Left lobe of liver (tissue), 2 donors: Measurements from ENCODE around the gene HIKESHI. TPM values are rescaled to one million over a fixed set of nuclear protein-coding genes. Genes with fewer than 3 reads are reported as not detected.
"Not testable (repeated sequence)": the region's sequence is repeated elsewhere in the genome, so short reads cannot be mapped to it uniquely, and the experiment has no call there.

Source experiments
- ATAC-seq: fragments of 200-7000 bp; cut with Tn5 transposase; one replicate; pipeline ENCODE4 v1.9.1; 2020; ENCODE audit warnings: mild to moderate bottlenecking, moderate library complexity
- DNase-seq: peaks from one replicate; pipeline ENCODE4 v3.0.0-alpha.2; 2020; ENCODE audit warnings: low spot score
- total RNA-seq: library from RNA; stranded (reverse); gene quantifications from one replicate; pipeline ENCODE4 v1.2.1, GENCODE V29; 2021
- donor health status: DM: no; HTN: no; CAD: no; lungs with moderate emphysema.
- donor health status: DM: no; HTN: yes; CAD: no.

The HIKESHI gene
- total RNA-seq, 1 donor from 2014 or later: 11.5 TPM

GRCh38 chr11:86292912-86293616, 9.0 kb upstream of the HIKESHI start:
- DNase-seq (no peak), ATAC-seq (no peak)

GRCh38 chr11:86294026-86294425, 8.0 kb upstream of the HIKESHI start:
- DNase-seq: no peak
- no peak for ATAC-seq

GRCh38 chr11:86301742-86302091, 323 bp upstream of the HIKESHI start:
- no peak for DNase-seq
- ATAC-seq: no peak

- ATAC-seq: no peak
- DNase-seq: no peak
Measured at GRCh38 chr11:86303257-86303656, 1.2 kb downstream of the HIKESHI start.

GRCh38 chr11:86308710-86309109, 6.7 kb downstream of the HIKESHI start:
- ATAC-seq, DNase-seq: not testable (repeated sequence)

GRCh38 chr11:86313793-86314192, 11.8 kb downstream of the HIKESHI start:
- DNase-seq (no peak), ATAC-seq (no peak)

GRCh38 chr11:86314636-86315035, 12.6 kb downstream of the HIKESHI start:
- DNase-seq: no peak
- no peak for ATAC-seq

GRCh38 chr11:86335131-86335767, 33.2 kb downstream of the HIKESHI start:
- ATAC-seq (no peak), DNase-seq (no peak)

GRCh38 chr11:86337227-86337626, 35.2 kb downstream of the HIKESHI start:
- no peak for DNase-seq
- no peak for ATAC-seq

- DNase-seq (no peak), ATAC-seq (no peak)
Measured at GRCh38 chr11:86341382-86341781, 39.3 kb downstream of the HIKESHI start.

- no peak for ATAC-seq
- DNase-seq: no peak
Measured at GRCh38 chr11:86346513-86346912, 44.5 kb downstream of the HIKESHI start.

- no peak for DNase-seq
- no peak for ATAC-seq
Measured at GRCh38 chr11:86355256-86355655, 53.2 kb downstream of the HIKESHI start.

- ATAC-seq, DNase-seq: not testable (repeated sequence)
Measured at GRCh38 chr11:86357412-86357811, 55.4 kb downstream of the HIKESHI start.

- DNase-seq: no peak
- no peak for ATAC-seq
Measured at GRCh38 chr11:86358720-86359119, 56.7 kb downstream of the HIKESHI start.

GRCh38 chr11:86360775-86361395, 58.8 kb downstream of the HIKESHI start:
- no peak for DNase-seq

GRCh38 chr11:86363424-86363823, 61.4 kb downstream of the HIKESHI start:
- no peak for DNase-seq
- no peak for ATAC-seq

More at GRCh38 chr11:86360775-86361395, 58.8 kb downstream of the HIKESHI start:
- no peak for ATAC-seq

- ATAC-seq (no peak), DNase-seq (no peak)
Measured at GRCh38 chr11:86365546-86365945, 63.5 kb downstream of the HIKESHI start.

- ATAC-seq: no peak
- DNase-seq: no peak
Measured at GRCh38 chr11:86369668-86370067, 67.6 kb downstream of the HIKESHI start.

- DNase-seq: no peak
- no peak for ATAC-seq
Measured at GRCh38 chr11:86370171-86370570, 68.1 kb downstream of the HIKESHI start.

GRCh38 chr11:86370922-86371594, 69.0 kb downstream of the HIKESHI start:
- DNase-seq (no peak), ATAC-seq (no peak)

GRCh38 chr11:86372041-86372440, 70.0 kb downstream of the HIKESHI start:
- ATAC-seq (no peak), DNase-seq (no peak)

GRCh38 chr11:86372586-86372985, 70.5 kb downstream of the HIKESHI start:
- no peak for ATAC-seq
- no peak for DNase-seq
